Neural progenitor cell (in vitro differentiated cells): ENCODE results near the gene THSD4. TPM values are rescaled to one million over a fixed set of nuclear protein-coding genes. Genes with fewer than 3 reads are reported as not detected.

Source experiments
- DNase-seq: peaks from one replicate; pipeline ENCODE4 v3.0.0-alpha.2; 2016; ENCODE audit warnings: low spot score
- H2AFZ ChIP-seq: fragments of 200-600 bp; sonication (generic); replicated peaks from 2 replicates; pipeline ENCODE4 v1.6.1; 2016; ENCODE audit warnings: antibody characterized with exemption
- H3F3A ChIP-seq: fragments of 200-600 bp; sonication (generic); 2 replicates; pipeline ENCODE4 v1.6.1; 2016; ENCODE audit warnings: antibody characterized with exemption, low read depth
- H3K27ac ChIP-seq: fragments of 200-600 bp; sonication (generic); 2 replicates; pipeline ENCODE4 v1.5.1; 2016; ENCODE audit warnings: mild to moderate bottlenecking
- H3K27me3 ChIP-seq: fragments of 200-600 bp; sonication (generic); 2 replicates; pipeline ENCODE4 v1.6.1; 2016; ENCODE audit warnings: mild to moderate bottlenecking, moderate library complexity
- H3K36me3 ChIP-seq: fragments of 200-600 bp; sonication (generic); 2 replicates; pipeline ENCODE4 v1.5.1; 2016
- H3K4me1 ChIP-seq: fragments of 200-600 bp; sonication (generic); 2 replicates; pipeline ENCODE4 v1.6.1; 2016; ENCODE audit warnings: mixed run types
- H3K4me2 ChIP-seq: fragments of 200-600 bp; sonication (generic); 2 replicates; pipeline ENCODE4 v1.6.1; 2016
- H3K4me3 ChIP-seq: fragments of 200-600 bp; sonication (generic); 2 replicates; pipeline ENCODE4 v1.5.1; 2016
- H3K79me2 ChIP-seq: fragments of 200-600 bp; sonication (generic); 2 replicates; pipeline ENCODE4 v1.6.1; 2016; ENCODE audit warnings: low read depth
- H3K9ac ChIP-seq: fragments of 200-600 bp; sonication (generic); 2 replicates; pipeline ENCODE4 v1.6.1; 2016
- H3K9me3 ChIP-seq: fragments of 200-600 bp; sonication (generic); 2 replicates; pipeline ENCODE4 v1.5.1; 2016; ENCODE audit warnings: low read depth
- H4K20me1 ChIP-seq: fragments of 200-600 bp; sonication (generic); 2 replicates; pipeline ENCODE4 v1.6.1; 2016; ENCODE audit warnings: low read depth
- H3K27ac Mint-ChIP-seq: 3 replicates; pipeline ENCODE4 v1.8.0; 2021; ENCODE audit warnings: mixed read lengths
- H3K27me3 Mint-ChIP-seq: 2 replicates; pipeline ENCODE4 v1.8.0; 2022; ENCODE audit warnings: low read depth, mild to moderate bottlenecking, inconsistent platforms, moderate library complexity, mixed read lengths; ENCODE audit not compliant: insufficient read depth
- H3K36me3 Mint-ChIP-seq: 3 replicates; pipeline ENCODE4 v1.8.0; 2021; ENCODE audit warnings: mixed read lengths
- H3K4me1 Mint-ChIP-seq: 3 replicates; pipeline ENCODE4 v1.8.0; 2021; ENCODE audit warnings: mixed read lengths
- H3K4me3 Mint-ChIP-seq: 3 replicates; pipeline ENCODE4 v1.8.0; 2021; ENCODE audit warnings: mild to moderate bottlenecking, moderate library complexity, mixed read lengths
- H3K9me3 Mint-ChIP-seq: 3 replicates; pipeline ENCODE4 v1.8.0; 2020; ENCODE audit warnings: mixed read lengths
- EZH2 ChIP-seq: fragments of 200-600 bp; sonication (generic); IDR thresholded peaks from 2 replicates; pipeline ENCODE4 v1.6.1; 2017; ENCODE audit warnings: antibody characterized with exemption, mild to moderate bottlenecking, moderate library complexity
- EZH2phosphoT487 ChIP-seq: fragments of 200-600 bp; sonication (generic); IDR thresholded peaks from 2 replicates; pipeline ENCODE4 v1.6.1; 2017; ENCODE audit warnings: antibody characterized with exemption
- total RNA-seq: library from RNA; depleted of rRNA; stranded (reverse); fragments of >200 nt; gene quantifications from 2 replicates; pipeline ENCODE4 v1.2.3, GENCODE V29; 2015; ENCODE audit warnings: low replicate concordance
- TF ChIP-seq, protein P1 (sequence below): fragments of 200-600 bp; sonication (generic); IDR thresholded peaks from 2 replicates; pipeline ENCODE4 v1.5.1; 2017; ENCODE audit warnings: antibody characterized with exemption, mild to moderate bottlenecking

The THSD4 gene
- total RNA-seq, 1 donor from 2014 or later, result 2.4 TPM

DNA sequence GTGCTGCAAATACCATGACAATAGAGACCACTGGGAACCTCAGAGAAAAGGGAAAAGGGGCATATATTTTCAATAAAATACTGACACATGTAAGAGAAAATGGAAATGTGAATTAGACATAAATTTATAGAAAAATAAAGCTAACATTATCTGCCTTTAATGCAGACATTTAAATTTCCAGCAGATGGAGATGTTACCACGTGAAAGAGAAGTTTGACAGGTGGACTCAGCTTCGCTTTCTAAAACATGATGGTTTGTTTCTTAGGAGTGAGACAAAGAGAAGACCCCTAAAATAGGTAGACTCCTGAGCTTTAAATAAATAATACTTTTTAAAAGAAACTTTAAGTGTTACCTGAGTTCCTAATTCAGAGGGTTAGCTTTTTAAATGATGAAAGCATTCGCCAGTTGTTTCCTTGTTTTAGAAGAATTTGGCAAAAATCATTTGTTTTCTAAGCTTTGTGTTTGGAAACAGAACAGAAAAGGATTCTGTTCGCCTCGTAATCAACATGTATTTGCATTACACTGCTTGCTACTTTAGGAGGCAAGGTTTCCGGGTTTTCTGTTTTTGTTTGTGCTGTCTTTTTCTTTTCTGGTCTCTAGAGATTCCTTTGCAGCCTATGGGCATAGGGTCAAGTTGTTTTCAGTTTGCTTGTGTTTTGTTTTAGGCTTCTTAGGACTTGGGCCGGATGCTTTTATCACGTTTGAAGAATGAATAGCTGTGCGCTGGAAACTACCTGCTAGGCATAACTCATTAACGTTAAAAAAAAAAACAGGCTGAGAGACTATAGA is 271.4 kb downstream of the THSD4 start:
- Histone ChIP-seq H4K20me1 (no peaks in the 10 kb centered on the region), H3K4me2 (peak overlapping the region; percentile 60), H3K27me3 (peaks cover 4% of the 10 kb centered on the region), H3K9ac (no peak overlapping the region), H3K27ac (no peak overlapping the region), H2AFZ (no peak overlapping the region), H3F3A (peaks cover 20% of the 10 kb centered on the region), H3K36me3 (no peaks in the 10 kb centered on the region), H3K79me2 (no peaks in the 10 kb centered on the region), H3K4me1 (peaks cover 28% of the 10 kb centered on the region), H3K9me3 (no peaks in the 10 kb centered on the region), H3K4me3 (peak overlapping the region; percentile 16)
- Mint-ChIP-seq H3K9me3 (peaks cover 9% of the 10 kb centered on the region), H3K4me1 (peaks cover 25% of the 10 kb centered on the region), H3K36me3 (peaks cover 2% of the 10 kb centered on the region), H3K27ac (no peak overlapping the region), H3K27me3 (no peaks in the 10 kb centered on the region), H3K4me3 (no peak overlapping the region)
- peak; percentile 43 for DNase-seq
- no peak for TF ChIP-seq EZH2phosphoT487
- no peak for TF ChIP-seq EZH2
- TF ChIP-seq, protein P1, sequence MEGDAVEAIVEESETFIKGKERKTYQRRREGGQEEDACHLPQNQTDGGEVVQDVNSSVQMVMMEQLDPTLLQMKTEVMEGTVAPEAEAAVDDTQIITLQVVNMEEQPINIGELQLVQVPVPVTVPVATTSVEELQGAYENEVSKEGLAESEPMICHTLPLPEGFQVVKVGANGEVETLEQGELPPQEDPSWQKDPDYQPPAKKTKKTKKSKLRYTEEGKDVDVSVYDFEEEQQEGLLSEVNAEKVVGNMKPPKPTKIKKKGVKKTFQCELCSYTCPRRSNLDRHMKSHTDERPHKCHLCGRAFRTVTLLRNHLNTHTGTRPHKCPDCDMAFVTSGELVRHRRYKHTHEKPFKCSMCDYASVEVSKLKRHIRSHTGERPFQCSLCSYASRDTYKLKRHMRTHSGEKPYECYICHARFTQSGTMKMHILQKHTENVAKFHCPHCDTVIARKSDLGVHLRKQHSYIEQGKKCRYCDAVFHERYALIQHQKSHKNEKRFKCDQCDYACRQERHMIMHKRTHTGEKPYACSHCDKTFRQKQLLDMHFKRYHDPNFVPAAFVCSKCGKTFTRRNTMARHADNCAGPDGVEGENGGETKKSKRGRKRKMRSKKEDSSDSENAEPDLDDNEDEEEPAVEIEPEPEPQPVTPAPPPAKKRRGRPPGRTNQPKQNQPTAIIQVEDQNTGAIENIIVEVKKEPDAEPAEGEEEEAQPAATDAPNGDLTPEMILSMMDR, result peak; percentile 65

GRCh38 chr15:71387810-71388209 is 272.5 kb downstream of the THSD4 start:
- Histone ChIP-seq H3K79me2 (no peaks in the 10 kb centered on the region), H3K4me3 (no peak overlapping the region), H4K20me1 (peaks cover 1% of the 10 kb centered on the region), H3K36me3 (no peaks in the 10 kb centered on the region), H3K9ac (no peak overlapping the region), H3K4me2 (no peak overlapping the region), H3K9me3 (no peaks in the 10 kb centered on the region), H3K4me1 (peaks cover 40% of the 10 kb centered on the region), H3F3A (peaks cover 31% of the 10 kb centered on the region), H3K27ac (no peak overlapping the region), H3K27me3 (peaks cover 4% of the 10 kb centered on the region), H2AFZ (no peak overlapping the region)
- peaks cover 9% of the 10 kb centered on the region for H3K9me3 Mint-ChIP-seq
- H3K27me3 Mint-ChIP-seq, result no peaks in the 10 kb centered on the region
- DNase-seq, result no peak
- TF ChIP-seq EZH2, result no peak
- TF ChIP-seq, protein P1, result no peak
- no peak for TF ChIP-seq EZH2phosphoT487
- H3K27ac Mint-ChIP-seq, result no peak overlapping the region
- peaks cover 37% of the 10 kb centered on the region for H3K4me1 Mint-ChIP-seq
- peaks cover 2% of the 10 kb centered on the region for H3K36me3 Mint-ChIP-seq
- H3K4me3 Mint-ChIP-seq, result no peak overlapping the region

DNA sequence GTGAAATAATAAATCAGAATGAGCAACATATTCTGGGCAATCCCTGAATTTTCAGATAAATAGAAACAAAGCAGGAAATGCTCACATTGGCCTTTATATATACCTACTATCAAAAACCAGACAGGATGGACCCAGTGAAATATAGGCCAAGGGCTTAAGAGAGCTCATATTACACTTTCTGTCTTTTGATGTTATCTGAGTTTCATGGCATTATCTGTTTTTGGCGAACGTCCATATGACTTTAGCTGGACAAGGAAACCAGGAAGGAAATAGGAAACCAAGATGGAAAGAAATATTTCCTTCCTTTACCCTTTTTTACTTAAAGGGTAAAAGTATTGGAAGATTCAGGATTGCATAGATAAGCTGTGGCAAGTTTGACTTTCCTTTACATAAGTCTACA is 274.8 kb downstream of the THSD4 start:
- Histone ChIP-seq H3K27ac (no peak overlapping the region), H3K36me3 (no peaks in the 10 kb centered on the region), H3K27me3 (peaks cover 4% of the 10 kb centered on the region), H3K4me1 (peaks cover 50% of the 10 kb centered on the region), H4K20me1 (peaks cover 11% of the 10 kb centered on the region), H3K79me2 (no peaks in the 10 kb centered on the region), H3K4me2 (no peak overlapping the region), H3K9me3 (no peaks in the 10 kb centered on the region), H2AFZ (no peak overlapping the region), H3K4me3 (no peak overlapping the region), H3K9ac (no peak overlapping the region), H3F3A (peaks cover 44% of the 10 kb centered on the region)
- Mint-ChIP-seq H3K27me3 (no peaks in the 10 kb centered on the region), H3K36me3 (no peaks in the 10 kb centered on the region), H3K27ac (no peak overlapping the region), H3K9me3 (peaks cover 9% of the 10 kb centered on the region), H3K4me1 (peaks cover 49% of the 10 kb centered on the region), H3K4me3 (no peak overlapping the region)
- DNase-seq, result peak; percentile 0
- no peak for TF ChIP-seq EZH2phosphoT487
- TF ChIP-seq, protein P1, result no peak
- TF ChIP-seq EZH2, result no peak
